GM21423 (cell line): ENCODE measurements around the gene SLC4A8.
A peak's percentile ranks its signal among the peaks of the same experiment; 100 is the strongest.

Source experiments
- ATAC-seq: cut with Tn5 transposase; IDR thresholded peaks from one replicate; pipeline ENCODE4 v1.9.1; 2021; ENCODE audit warnings: mild to moderate bottlenecking, moderate library complexity; ENCODE audit not compliant: unreplicated experiment

SLC4A8 gene

DNA sequence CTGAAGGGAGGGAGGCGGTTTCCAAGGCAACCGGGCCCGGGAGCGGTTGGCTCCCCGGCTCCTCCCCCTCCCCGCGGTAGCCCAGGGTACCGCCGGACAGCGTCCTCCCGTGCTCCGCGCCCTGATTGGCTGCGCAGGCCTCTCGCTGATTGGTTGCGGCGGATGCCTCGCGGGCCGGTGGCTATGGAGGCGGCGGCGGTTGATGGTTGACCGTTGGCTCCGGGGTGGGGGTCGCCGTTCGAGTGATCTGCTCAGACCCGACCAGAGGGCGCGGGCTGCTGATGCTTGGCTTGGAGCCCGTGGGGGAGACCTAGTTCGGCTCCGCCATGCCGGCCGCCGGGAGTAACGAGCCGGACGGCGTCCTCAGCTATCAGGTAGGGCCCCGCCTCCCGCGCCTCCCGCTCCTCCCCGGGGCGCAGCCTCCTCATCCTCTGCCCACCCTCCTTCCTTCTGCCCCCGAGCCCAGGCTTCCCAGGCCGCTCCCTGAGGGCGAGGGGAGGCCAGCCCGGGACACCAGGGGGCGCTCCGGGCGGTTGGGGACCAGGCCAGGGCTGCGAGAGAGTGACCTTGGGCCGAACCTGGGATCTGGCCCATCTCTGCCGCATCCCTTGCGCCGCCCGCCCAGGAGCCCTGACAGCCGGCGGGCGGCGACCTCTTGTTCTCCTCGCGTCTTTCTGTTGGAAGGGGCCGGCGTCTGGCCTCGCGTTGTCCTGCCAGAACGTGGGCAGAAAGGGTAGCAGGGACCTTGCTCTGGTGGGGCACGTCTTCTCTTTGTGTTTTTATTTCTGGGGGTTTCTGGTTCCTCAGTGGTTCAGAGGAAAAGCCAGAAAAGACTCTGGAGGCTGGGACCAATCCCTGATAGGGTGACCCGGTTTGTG is at the start of gene SLC4A8:
Gene SLC4A8, plus strand, starts transcription at position 170 of the 878 bp plus-strand sequence. Its CDS starts 157 bp downstream, at position 327.
- ATAC-seq = peak; percentile 85

DNA sequence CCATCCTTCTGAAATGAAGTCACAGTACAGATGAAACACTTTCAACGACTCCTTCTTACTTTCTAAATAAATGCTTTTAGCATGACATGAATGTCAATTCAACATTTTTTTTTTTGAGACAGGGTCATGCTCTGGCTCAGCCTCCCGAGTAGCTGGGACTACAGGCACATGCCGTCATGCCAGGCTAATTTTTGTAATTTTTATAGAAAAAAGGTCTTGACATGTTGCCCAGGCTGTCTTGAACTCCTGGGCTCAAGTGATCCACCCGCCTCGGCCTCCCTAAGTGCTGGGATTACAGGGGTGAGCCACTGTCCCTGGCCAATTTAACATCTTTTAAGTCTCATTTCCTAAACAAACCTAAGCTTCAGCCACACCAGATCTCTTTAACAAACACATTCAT is 49.8 kb upstream of the SLC4A8 start:
- no peak for ATAC-seq

DNA sequence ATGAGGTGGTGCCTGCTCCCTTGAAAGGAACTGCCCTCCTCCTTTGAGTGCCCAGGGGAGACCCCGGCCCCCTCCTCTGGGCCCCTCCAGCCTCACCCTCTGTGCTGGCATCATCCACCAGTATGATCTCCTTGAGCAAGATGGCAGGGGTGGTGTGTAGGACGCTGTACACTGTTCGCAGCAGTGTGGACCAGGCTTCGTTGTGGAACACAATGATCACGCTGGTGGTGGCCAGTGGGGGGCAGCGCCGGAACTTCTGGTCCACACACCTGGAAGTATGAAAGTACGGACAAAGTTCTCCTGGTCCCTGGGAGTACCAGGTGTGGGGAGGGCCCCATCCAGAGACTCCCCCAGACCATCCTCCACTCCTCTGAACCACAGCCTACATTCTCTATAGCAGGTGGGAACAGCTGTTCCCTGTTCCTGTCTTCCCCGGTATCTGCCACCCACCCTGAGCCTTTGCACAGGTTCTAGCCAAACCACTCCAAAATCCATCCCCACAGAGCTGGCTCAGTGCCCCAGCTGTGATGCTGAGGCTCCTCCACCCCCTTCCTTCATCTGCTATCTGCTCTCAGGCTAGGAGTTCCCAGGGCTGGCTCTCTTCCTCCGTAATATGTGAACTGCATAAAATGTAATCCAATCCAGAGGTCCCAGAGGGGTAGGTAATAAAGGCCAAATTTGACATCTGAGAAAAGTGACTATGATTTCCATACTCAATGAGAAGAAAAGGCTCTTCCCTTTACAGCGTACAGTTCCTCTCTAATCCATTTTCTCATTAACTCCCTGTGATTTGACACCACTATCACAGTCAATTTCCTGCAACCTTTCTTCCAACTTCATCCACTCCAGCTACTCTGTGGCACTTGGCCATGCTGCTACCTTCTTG is 47.3 kb upstream of the SLC4A8 start:
- no peak for ATAC-seq

- ATAC-seq = no peak
Observed at GRCh38 chr12:51378749-51379148, 45.9 kb upstream of the SLC4A8 start.

- no peak for ATAC-seq
Observed at GRCh38 chr12:51379571-51379970, 45.1 kb upstream of the SLC4A8 start.

DNA sequence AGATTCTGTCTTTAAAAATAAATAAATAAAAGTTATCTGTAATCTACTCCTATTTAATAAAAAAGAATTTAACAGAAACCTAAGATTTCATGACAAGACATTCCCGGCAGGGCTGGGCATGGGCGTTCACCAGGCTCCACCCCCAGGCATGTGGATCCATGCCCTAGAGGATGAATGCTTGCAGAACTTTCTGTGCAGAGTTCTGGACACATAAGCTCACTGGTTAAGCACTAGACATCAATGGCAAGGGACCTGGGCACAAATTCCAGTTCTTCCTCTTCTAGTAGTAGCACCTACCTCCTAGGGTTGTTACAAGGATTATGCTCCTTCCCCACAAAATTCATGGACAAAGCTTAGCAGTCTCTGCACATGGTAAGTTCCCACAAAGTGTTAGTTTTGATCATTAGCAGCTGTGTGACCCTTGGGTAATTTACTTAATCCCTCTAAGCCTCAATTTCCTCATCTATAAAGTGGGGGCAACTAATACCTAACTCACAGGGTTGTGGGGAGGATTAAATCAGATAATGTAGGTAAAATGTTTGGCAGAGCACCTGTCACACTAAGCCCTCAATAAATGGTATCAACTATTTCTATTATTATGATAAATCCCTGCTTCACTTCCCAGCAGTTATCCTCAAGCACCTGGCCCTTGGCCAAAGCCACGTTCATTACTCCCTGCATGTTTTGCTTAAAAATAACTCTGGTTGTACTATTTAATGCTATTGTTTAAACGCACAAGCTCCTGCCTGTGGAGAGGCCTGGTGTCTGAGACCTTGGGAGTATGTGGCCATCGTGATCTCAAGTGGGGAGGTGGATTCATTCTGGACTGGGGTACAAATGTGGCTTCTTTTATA is 43.2 kb upstream of the SLC4A8 start:
- no peak for ATAC-seq

GRCh38 chr12:51382173-51382572 is 42.5 kb upstream of the SLC4A8 start:
- no peak for ATAC-seq

DNA sequence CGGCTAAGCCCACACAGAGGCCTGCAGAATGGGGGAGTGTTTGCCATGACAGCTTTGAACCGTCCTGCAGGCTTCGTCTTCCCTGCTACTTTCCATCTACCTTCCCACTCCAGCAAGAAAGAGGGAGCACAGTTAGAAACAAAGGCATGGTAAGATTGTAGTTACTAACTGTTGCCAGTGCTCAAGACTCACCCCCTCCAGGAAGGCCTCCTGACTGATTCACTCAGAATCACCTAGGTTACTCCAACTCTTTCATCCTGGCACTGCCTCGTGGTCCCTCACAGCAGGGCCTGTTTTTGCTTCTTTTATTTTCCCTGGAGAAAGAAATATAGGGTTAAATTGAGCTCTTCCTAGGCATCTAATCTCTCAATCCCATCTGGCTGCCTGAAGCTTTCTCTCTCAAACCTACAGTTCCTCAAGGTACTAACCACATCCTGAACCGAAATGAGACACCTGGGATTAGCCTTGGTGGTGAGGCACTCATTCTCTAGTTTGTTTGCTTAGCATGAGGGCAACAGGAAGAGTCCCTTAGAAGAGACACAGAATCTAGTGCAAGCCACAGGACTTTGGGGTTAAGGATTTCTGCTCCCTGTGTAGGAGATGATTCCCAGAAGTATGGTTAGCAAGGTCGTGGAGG is 41.2 kb upstream of the SLC4A8 start:
- ATAC-seq = no peak

GRCh38 chr12:51386351-51386750 is 38.3 kb upstream of the SLC4A8 start:
- ATAC-seq = no peak

GRCh38 chr12:51388069-51388799 is 36.4 kb upstream of the SLC4A8 start:
- ATAC-seq = no peak

- no peak for ATAC-seq
Observed at GRCh38 chr12:51388846-51389245, 35.8 kb upstream of the SLC4A8 start.

DNA sequence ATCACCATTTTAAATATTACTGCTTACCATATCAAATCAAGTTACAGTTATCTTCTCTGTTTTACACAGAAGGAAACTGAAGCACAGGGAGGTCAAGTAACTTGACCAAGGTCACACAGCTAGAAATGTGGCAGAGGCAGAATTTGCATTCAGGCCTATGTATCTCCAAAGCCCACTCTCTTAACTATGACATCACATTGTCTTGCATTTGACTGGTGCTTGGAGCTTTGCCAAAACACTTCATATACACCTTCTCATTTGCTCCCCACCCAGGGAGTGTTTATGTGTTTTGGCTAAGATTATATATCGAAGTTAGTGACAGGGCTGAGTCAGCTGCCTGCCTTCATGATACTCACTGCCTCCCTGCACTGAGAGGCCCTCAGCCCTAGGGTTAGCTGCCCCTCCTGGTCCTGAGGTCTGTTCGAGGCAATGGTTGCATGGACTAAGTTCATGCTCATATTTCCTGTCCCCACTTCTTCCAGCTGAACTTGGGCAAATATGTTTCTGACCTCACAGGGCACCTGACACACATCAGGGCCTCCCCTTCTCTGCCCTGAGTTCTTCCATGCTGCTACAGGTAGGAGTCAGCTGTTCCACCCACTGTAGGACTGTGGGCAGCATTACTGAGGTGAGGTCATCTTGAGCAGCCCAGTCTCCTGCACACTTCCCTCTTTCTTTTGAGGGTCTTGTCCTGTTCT is 35.2 kb upstream of the SLC4A8 start:
- ATAC-seq = no peak

GRCh38 chr12:51390457-51390856 is 34.2 kb upstream of the SLC4A8 start:
- no peak for ATAC-seq

DNA sequence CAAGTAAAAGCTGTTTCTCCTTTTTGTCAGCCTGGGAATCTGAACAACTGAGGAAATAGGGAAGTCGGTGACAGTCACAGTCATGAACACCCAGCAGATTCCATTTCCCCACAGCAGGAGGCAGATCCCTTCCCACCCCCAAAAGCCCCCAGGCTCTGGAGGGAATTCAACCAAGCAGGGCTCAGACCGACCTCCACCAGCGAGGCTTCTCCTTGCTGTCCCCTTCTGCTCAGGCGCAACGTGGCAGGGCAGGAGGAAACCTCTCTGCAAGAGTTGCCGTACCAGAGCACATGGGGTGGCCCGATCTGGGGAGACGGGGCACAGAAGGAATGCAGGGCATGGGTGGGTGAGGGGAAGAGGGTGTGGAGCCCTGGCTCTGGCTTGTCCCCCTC is 33.7 kb upstream of the SLC4A8 start:
- ATAC-seq = peak; percentile 12

- ATAC-seq = peak; percentile 37
Observed at GRCh38 chr12:51391283-51392123, 33.1 kb upstream of the SLC4A8 start, which contains the start of gene GALNT6. Gene GALNT6, minus strand, starts transcription at chr12:51391406. Its CDS starts 11,625 bp downstream, at chr12:51379781.

GRCh38 chr12:51392556-51393237 is 31.9 kb upstream of the SLC4A8 start:
- ATAC-seq = no peak
